ENCODE data around the gene TBC1D9. TPM values are rescaled to one million over a fixed set of nuclear protein-coding genes. Genes with fewer than 3 reads are reported as not detected.

TBC1D9 gene
- total and polyA plus RNA-seq, 2 of the 13 experiments (the other 11 are each of a cell fraction or from before 2014, with no cell fraction given) = 11.9 to 12.2 TPM

GRCh38 chr4:140666889-140667614, 89.1 kb downstream of the TBC1D9 start:
- in situ Hi-C loops (cut with HindIII; ENCODE audit: extremely low pct_ligation_motif_present, low pct_unique_long_range_greater_than_20kb) = no loop called here
- Histone ChIP-seq H3K9me3 (ENCODE audit: low read length) (no peaks in the 10 kb centered on the region), H3K79me2 (ENCODE audit: insufficient read depth, low read length) (no peaks in the 10 kb centered on the region), H4K20me1 (ENCODE audit: insufficient read depth, low read length) (no peaks in the 10 kb centered on the region), H3K9ac (ENCODE audit: insufficient read depth, low read depth, low read length) (no peak overlapping the region), H3K4me1 (ENCODE audit: insufficient read depth, low read length) (peaks cover 12% of the 10 kb centered on the region), H3K27ac (ENCODE audit: extremely low read length, insufficient read depth, low read length) (no peak overlapping the region), H3K4me3 (replicated peaks in 1 of 3; ENCODE audit: insufficient read depth in 1 of 3, low read depth in 2 of 3, low read length in 3 of 3) (no peak overlapping the region), H2AFZ (ENCODE audit: low read length) (no peak overlapping the region), H3K27me3 (ENCODE audit: control insufficient read depth in 1 of 2, insufficient read depth in 2 of 2, low read length in 2 of 2) (no peaks in the 10 kb centered on the region), H3K36me3 (replicated peaks in 1 of 2; ENCODE audit: control insufficient read depth in 1 of 2, insufficient read depth in 2 of 2, low read length in 2 of 2) (peaks cover 13 to 52% of the 10 kb centered on the region in 2 experiments), H3K4me2 (ENCODE audit: low read depth, low read length) (no peak overlapping the region)
- intact Hi-C loops (cut with micrococcal nuclease; ENCODE audit: unreplicated experiment) = no loop called here
- FAIRE-seq = no peak
- POLR2A ChIA-PET = no interaction called here
- TF ChIP-seq ZNF326 (CRISPR knock-in tag; IDR thresholded peaks at IDR 0.05; ENCODE audit: borderline replicate concordance) = no peak
- BruUV-seq (replicated peaks) = no TSS peak
- no peak for DNase-seq (ENCODE audit: low spot score)
- ATAC-seq = no peak
- CTCF ChIA-PET (ENCODE audit: low intra/inter-chr PET ratio, low total read pairs) = no interaction called here
- 89% methylated on average over 7 of the region's 11 CpGs for WGBS (ENCODE audit: low lambda C conversion rate)

- FAIRE-seq (peak; percentile 12), ATAC-seq (peak; percentile 56)
- POLR2A ChIA-PET = interaction anchor here (0.9 to 1.1 kb wide), 3 partner anchors 17 to 95 kb away, joined by 3 to 5 read pairs (median 3); no protein-coding TSS in a partner anchor
- TF ChIP-seq ADNP (CRISPR knock-in tag; IDR thresholded peaks at IDR 0.05) (no peak), CHD4 (IDR thresholded peaks at IDR 0.05; ENCODE audit: borderline replicate concordance, low read length) (no peak), PHF20 (CRISPR knock-in tag; IDR thresholded peaks at IDR 0.05) (no peak), MZF1 (CRISPR knock-in tag; IDR thresholded peaks at IDR 0.05; ENCODE audit: borderline replicate concordance) (0 out of 2 replicates have a peak, but pooled peaks have one; percentile 78), TEAD3 (CRISPR knock-in tag; optimal IDR thresholded peaks at IDR 0.05; ENCODE audit: borderline replicate concordance) (no peak), FOSL2 (CRISPR knock-in tag; IDR thresholded peaks at IDR 0.05) (peak; percentile 78), ZNF441 (CRISPR knock-in tag; IDR thresholded peaks at IDR 0.05; ENCODE audit: borderline replicate concordance) (no peak), FOXA1 (IDR thresholded peaks at IDR 0.05) (no peak), FOXA1 (CRISPR knock-in tag; IDR thresholded peaks at IDR 0.05) (peak; percentile 27; the same call in 1 of the 2 replicates), SMARCE1 (IDR thresholded peaks at IDR 0.05; ENCODE audit: borderline replicate concordance) (no peak), ZNF572 (CRISPR knock-in tag; IDR thresholded peaks at IDR 0.05) (no peak), ZNF343 (CRISPR knock-in tag; IDR thresholded peaks at IDR 0.05) (no peak), ZNF615 (CRISPR knock-in tag; IDR thresholded peaks at IDR 0.05; ENCODE audit: borderline replicate concordance) (no peak), CEBPG (CRISPR knock-in tag; IDR thresholded peaks at IDR 0.05) (peak; percentile 59), CEBPZ (IDR thresholded peaks at IDR 0.05; ENCODE audit: low read length) (no peak)
Measured at GRCh38 chr4:140662082-140662869, 93.9 kb downstream of the TBC1D9 start.

More at GRCh38 chr4:140662082-140662869, 93.9 kb downstream of the TBC1D9 start:
- H2AFZ ChIP-seq (ENCODE audit: low read length) = no peak overlapping the region
- no TSS peak for BruUV-seq (replicated peaks)
- H3K27ac ChIP-seq (ENCODE audit: extremely low read length, insufficient read depth, low read length) = peak overlapping the region; percentile 3
- peaks cover 22% of the 10 kb centered on the region for H3K4me1 ChIP-seq (ENCODE audit: insufficient read depth, low read length)
- no peak overlapping the region for H3K9ac ChIP-seq (ENCODE audit: insufficient read depth, low read depth, low read length)
- DNase-seq (ENCODE audit: low spot score) = peak; percentile 36
- in situ Hi-C loops (cut with HindIII; ENCODE audit: extremely low pct_ligation_motif_present, low pct_unique_long_range_greater_than_20kb) (no loop called here), intact Hi-C loops (cut with micrococcal nuclease; ENCODE audit: unreplicated experiment) (no loop called here)
- 0 out of 2 replicates have a peak overlapping the region, but pooled peaks have one; percentile 10 for H3K4me2 ChIP-seq (ENCODE audit: low read depth, low read length)
- H3K36me3 ChIP-seq (replicated peaks in 1 of 2; ENCODE audit: control insufficient read depth in 1 of 2, insufficient read depth in 2 of 2, low read length in 2 of 2) = peaks cover 16 to 45% of the 10 kb centered on the region in 2 experiments
- no peaks in the 10 kb centered on the region for H3K9me3 ChIP-seq (ENCODE audit: low read length)
- no peaks in the 10 kb centered on the region for H3K79me2 ChIP-seq (ENCODE audit: insufficient read depth, low read length)
- no peaks in the 10 kb centered on the region for H4K20me1 ChIP-seq (ENCODE audit: insufficient read depth, low read length)
- 61% methylated on average over 3 of the region's 3 CpGs for WGBS (ENCODE audit: low lambda C conversion rate)
- CTCF ChIA-PET (ENCODE audit: low intra/inter-chr PET ratio, low total read pairs) = no interaction called here
- H3K4me3 ChIP-seq (replicated peaks in 1 of 3; ENCODE audit: insufficient read depth in 1 of 3, low read depth in 2 of 3, low read length in 3 of 3) = no peak overlapping the region
- H3K27me3 ChIP-seq (ENCODE audit: control insufficient read depth in 1 of 2, insufficient read depth in 2 of 2, low read length in 2 of 2) = no peaks in the 10 kb centered on the region

Measured in HepG2 (cell line).